ENCODE results near the gene PRKAG1. TPM values are rescaled to one million over a fixed set of nuclear protein-coding genes. Genes with fewer than 3 reads are reported as not detected.

PRKAG1 gene
- total and polyA plus RNA-seq, 7 donors = 48.6 to 71.3 (median 61.3) TPM

- no peaks in the 10 kb centered on the region for H3K27me3 ChIP-seq
- DNase-seq = peak; percentile 61
- WGBS, 2 donors = 96% methylated on average over 9 of the region's 9 CpGs
Measured at GRCh38 chr12:49037111-49037946, 18.8 kb upstream of the PRKAG1 start.

GRCh38 chr12:49036029-49036428 is 17.5 kb upstream of the PRKAG1 start:
- Histone ChIP-seq H3K27ac (no peak overlapping the region), H3K4me3 (no peak overlapping the region), H3K27me3 (no peaks in the 10 kb centered on the region), H3K9me3 (no peaks in the 10 kb centered on the region), H3K4me1 (peaks cover 0 to 14% (median 0%) of the 10 kb centered on the region in 4 donors), H3K36me3 (peaks cover 55 to 95% (median 71%) of the 10 kb centered on the region in 4 donors)
- intact Hi-C loops (cut with DNase I) = no loop called here
- TF ChIP-seq CTCF (IDR thresholded peaks at IDR 0.05) = no peak
- TF ChIP-seq POLR2A (IDR thresholded peaks at IDR 0.05) = no peak
- no peak for TF ChIP-seq EP300 (IDR thresholded peaks at IDR 0.05)
- no peak for TF ChIP-seq POLR2AphosphoS5 (IDR thresholded peaks at IDR 0.05)
- 85 to 94% methylated on average over 4 of the region's 4 CpGs for WGBS, 2 donors
- DNase-seq = no peak

More at GRCh38 chr12:49037111-49037946, 18.8 kb upstream of the PRKAG1 start:
- no peak overlapping the region for H3K4me3 ChIP-seq
- H3K27ac ChIP-seq = no peak overlapping the region
- no peaks in the 10 kb centered on the region for H3K9me3 ChIP-seq
- intact Hi-C loops (cut with DNase I) = no loop called here
- TF ChIP-seq POLR2A (IDR thresholded peaks at IDR 0.05) (no peak), POLR2AphosphoS5 (IDR thresholded peaks at IDR 0.05) (no peak), CTCF (IDR thresholded peaks at IDR 0.05) (no peak), EP300 (IDR thresholded peaks at IDR 0.05) (no peak)
- H3K4me1 ChIP-seq = peaks cover 0 to 6% (median 0%) of the 10 kb centered on the region in 4 donors
- H3K36me3 ChIP-seq = peaks cover 68 to 97% (median 75%) of the 10 kb centered on the region in 4 donors

GRCh38 chr12:49034286-49034622 is 15.7 kb upstream of the PRKAG1 start:
- Histone ChIP-seq H3K27ac (no peak overlapping the region), H3K36me3 (peaks cover 40 to 91% (median 55%) of the 10 kb centered on the region in 4 donors), H3K4me1 (peaks cover 0 to 14% (median 0%) of the 10 kb centered on the region in 4 donors), H3K4me3 (no peak overlapping the region), H3K27me3 (no peaks in the 10 kb centered on the region), H3K9me3 (no peaks in the 10 kb centered on the region)
- intact Hi-C loops (cut with DNase I) = no loop called here
- 81 to 91% methylated on average over 4 of the region's 4 CpGs for WGBS, 2 donors
- TF ChIP-seq EP300 (IDR thresholded peaks at IDR 0.05) (no peak), POLR2A (IDR thresholded peaks at IDR 0.05) (no peak), CTCF (IDR thresholded peaks at IDR 0.05) (no peak), POLR2AphosphoS5 (IDR thresholded peaks at IDR 0.05) (no peak)
- DNase-seq = no peak

- no peaks in the 10 kb centered on the region for H3K9me3 ChIP-seq
- DNase-seq = no peak
- no peaks in the 10 kb centered on the region for H3K27me3 ChIP-seq
- 89 to 92% methylated on average over 12 of the region's 12 CpGs for WGBS, 2 donors
- TF ChIP-seq POLR2AphosphoS5 (IDR thresholded peaks at IDR 0.05) (no peak), POLR2A (IDR thresholded peaks at IDR 0.05) (no peak), EP300 (IDR thresholded peaks at IDR 0.05) (no peak), CTCF (IDR thresholded peaks at IDR 0.05) (no peak)
- H3K4me3 ChIP-seq = no peak overlapping the region
- intact Hi-C loops (cut with DNase I) = no loop called here
- H3K27ac ChIP-seq = peak overlapping the region in 1 of 4 donors; percentile 20
- H3K36me3 ChIP-seq = peaks cover 35 to 91% (median 53%) of the 10 kb centered on the region in 4 donors
- peaks cover 0 to 14% (median 0%) of the 10 kb centered on the region in 4 donors for H3K4me1 ChIP-seq
Measured at GRCh38 chr12:49033611-49034285, 15.2 kb upstream of the PRKAG1 start.
